ENCODE data around the gene MYH7. TPM values are rescaled to one million over a fixed set of nuclear protein-coding genes. Genes with fewer than 3 reads are reported as not detected.

MYH7 gene
- polyA plus RNA-seq, 1 experiment, result not detected

DNA sequence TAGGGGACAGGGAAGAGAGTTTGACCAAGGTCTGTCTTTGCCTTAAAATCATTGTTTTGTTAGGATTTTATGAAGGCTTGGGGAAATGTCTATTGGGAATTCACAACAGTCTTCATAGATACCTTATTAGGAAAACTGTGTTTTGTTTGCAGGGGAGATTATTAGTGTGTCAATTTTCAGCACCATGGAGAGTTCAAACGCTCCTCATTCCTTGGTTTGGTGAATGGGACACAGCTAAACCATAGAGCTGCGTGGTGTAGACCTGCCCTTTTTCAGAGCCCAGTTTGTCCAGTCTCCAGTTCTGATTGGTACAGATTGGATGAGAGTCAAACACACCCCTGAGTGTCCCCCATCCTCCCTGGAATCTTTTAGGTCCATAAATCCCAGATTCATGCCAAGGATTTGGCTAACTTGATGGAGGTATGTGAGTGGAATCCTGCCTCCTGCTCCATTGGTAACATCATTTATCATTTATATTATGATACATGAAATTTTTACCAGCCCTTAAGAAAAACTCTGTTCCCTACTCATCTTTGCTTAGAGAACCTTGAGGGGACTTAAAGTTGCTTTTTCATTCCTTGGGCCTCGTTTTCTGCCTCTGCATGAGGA lies 46.0 kb upstream of the MYH7 start:
- TF ChIP-seq, protein P1, sequence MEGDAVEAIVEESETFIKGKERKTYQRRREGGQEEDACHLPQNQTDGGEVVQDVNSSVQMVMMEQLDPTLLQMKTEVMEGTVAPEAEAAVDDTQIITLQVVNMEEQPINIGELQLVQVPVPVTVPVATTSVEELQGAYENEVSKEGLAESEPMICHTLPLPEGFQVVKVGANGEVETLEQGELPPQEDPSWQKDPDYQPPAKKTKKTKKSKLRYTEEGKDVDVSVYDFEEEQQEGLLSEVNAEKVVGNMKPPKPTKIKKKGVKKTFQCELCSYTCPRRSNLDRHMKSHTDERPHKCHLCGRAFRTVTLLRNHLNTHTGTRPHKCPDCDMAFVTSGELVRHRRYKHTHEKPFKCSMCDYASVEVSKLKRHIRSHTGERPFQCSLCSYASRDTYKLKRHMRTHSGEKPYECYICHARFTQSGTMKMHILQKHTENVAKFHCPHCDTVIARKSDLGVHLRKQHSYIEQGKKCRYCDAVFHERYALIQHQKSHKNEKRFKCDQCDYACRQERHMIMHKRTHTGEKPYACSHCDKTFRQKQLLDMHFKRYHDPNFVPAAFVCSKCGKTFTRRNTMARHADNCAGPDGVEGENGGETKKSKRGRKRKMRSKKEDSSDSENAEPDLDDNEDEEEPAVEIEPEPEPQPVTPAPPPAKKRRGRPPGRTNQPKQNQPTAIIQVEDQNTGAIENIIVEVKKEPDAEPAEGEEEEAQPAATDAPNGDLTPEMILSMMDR (IDR thresholded peaks at IDR 0.05; ENCODE audit: low read depth, low read length), result no peak
- Histone ChIP-seq H3K4me3 (ENCODE audit: low read depth, low read length) (no peak overlapping the region), H3K9me3 (ENCODE audit: control insufficient read depth, insufficient read depth, low read length) (no peaks in the 10 kb centered on the region), H3K27ac (ENCODE audit: low read depth, low read length) (no peak overlapping the region), H3K27me3 (ENCODE audit: control insufficient read depth, insufficient read depth, low read length) (no peaks in the 10 kb centered on the region)
- DNase-seq (ENCODE audit: low read depth, low spot score), result no peak
- POLR2A ChIA-PET, result no interaction called here
- CTCF ChIA-PET, result interaction anchor here (1.4 to 9.8 kb wide), 2 partner anchors 57 to 79 kb away, joined by 3 to 330 read pairs; partner anchors contain the start of gene THTPA

DNA sequence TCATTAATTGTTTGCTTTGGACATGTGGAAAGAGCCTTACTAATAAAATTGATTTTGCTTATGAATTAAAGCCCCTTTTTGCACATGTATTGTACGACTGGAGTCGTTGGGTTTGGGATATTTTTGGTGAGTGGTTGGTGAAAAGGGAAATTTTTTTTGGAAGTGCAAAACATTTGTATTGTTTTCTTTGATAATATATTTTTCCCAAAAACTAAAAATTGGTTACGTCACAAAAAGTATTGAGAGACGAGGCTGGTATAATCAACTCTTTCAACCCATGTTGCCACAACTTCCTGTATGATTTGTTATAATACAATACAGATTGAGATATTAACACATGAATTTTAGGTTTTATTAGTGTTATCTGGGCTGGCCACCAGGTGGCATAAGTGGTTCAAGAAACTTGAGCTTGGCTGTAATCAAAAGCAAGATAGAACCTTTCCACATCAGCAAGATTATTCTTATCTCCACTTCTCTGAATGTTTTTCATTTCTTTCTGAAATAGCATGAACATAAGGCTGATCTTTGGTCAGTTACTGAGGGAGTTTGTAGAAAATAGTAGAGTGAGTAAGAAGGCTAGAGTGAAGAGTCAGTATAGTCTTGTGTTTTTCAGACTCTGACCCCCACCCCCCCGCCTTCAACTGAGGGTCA lies 42.8 kb upstream of the MYH7 start:
- TF ChIP-seq, protein P1 (IDR thresholded peaks at IDR 0.05; ENCODE audit: low read depth, low read length), result peak; percentile 78
- Histone ChIP-seq H3K27me3 (ENCODE audit: control insufficient read depth, insufficient read depth, low read length) (no peaks in the 10 kb centered on the region), H3K4me3 (ENCODE audit: low read depth, low read length) (no peak overlapping the region), H3K27ac (ENCODE audit: low read depth, low read length) (no peak overlapping the region), H3K9me3 (ENCODE audit: control insufficient read depth, insufficient read depth, low read length) (no peaks in the 10 kb centered on the region)
- CTCF ChIA-PET, result interaction anchor here (0.6 to 9.8 kb wide), 31 partner anchors 8 to 453 kb away, joined by 3 to 330 read pairs (median 5); partner anchors contain the start of genes NGDN, THTPA and ZFHX2
- peak; percentile 37 for DNase-seq (ENCODE audit: low read depth, low spot score)
- POLR2A ChIA-PET, result interaction anchor here (1.0 to 1.9 kb wide), 2 partner anchors 77 to 83 kb away, joined by 3 to 5 read pairs; no protein-coding TSS in a partner anchor

DNA sequence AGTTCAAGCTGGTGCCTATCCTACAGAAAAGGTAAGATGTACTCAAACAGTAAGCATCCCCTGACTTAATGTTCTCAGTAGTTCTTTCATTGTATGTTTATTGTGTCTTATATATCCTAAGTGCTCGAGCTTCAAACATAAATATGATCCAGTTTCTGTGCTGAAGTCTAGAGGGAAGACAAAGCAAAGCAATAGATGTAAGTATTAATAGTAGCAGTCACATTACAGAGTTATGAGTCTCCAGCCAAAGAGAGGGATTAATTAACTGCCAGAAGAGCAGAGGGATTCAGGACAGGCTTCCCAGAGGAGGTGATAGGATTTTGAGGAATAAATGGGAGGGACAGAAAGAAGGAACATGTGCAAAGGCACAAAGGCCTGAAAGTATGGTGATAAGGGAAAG lies 35.5 kb upstream of the MYH7 start:
- H3K9me3 ChIP-seq (ENCODE audit: control insufficient read depth, insufficient read depth, low read length), result no peaks in the 10 kb centered on the region
- H3K4me3 ChIP-seq (ENCODE audit: low read depth, low read length), result no peak overlapping the region
- ChIA-PET CTCF (interaction anchor here (1.2 to 2.0 kb wide), 4 partner anchors 9 to 92 kb away, joined by 5 to 8 read pairs (median 6); no protein-coding TSS in a partner anchor), POLR2A (no interaction called here)
- DNase-seq (ENCODE audit: low read depth, low spot score), result no peak
- TF ChIP-seq, protein P1 (IDR thresholded peaks at IDR 0.05; ENCODE audit: low read depth, low read length), result no peak
- no peak overlapping the region for H3K27ac ChIP-seq (ENCODE audit: low read depth, low read length)
- no peaks in the 10 kb centered on the region for H3K27me3 ChIP-seq (ENCODE audit: control insufficient read depth, insufficient read depth, low read length)

DNA sequence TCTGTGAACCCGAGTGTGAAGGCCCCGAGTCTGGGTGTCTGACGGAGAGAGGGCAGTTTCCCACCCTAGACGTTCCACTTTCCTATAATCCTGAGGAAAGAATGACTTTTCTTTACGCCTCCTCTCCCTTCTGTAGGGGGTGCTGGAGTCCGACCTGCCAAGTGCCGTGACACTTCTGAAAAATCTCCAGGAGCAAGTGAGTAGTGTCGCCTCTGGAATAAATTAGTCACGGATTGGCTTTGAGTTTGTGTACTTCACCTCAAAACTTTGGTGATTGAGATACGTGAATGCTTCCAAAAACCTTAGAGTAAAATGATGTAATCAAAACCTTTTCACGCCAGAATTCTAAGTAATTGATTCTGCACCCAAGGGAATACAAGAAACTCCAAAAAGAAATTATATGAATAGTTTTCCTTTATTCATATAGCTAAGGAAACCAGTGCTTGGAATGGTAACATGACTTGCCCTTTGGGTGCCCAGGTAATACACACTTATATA lies 34.5 kb upstream of the MYH7 start:
- no peaks in the 10 kb centered on the region for H3K27me3 ChIP-seq (ENCODE audit: control insufficient read depth, insufficient read depth, low read length)
- H3K4me3 ChIP-seq (ENCODE audit: low read depth, low read length), result peak overlapping the region; percentile 99
- H3K27ac ChIP-seq (ENCODE audit: low read depth, low read length), result peak overlapping the region; percentile 81
- DNase-seq (ENCODE audit: low read depth, low spot score), result no peak
- H3K9me3 ChIP-seq (ENCODE audit: control insufficient read depth, insufficient read depth, low read length), result no peaks in the 10 kb centered on the region
- ChIA-PET POLR2A (no interaction called here), CTCF (interaction anchor here (1.2 to 2.0 kb wide), 4 partner anchors 9 to 93 kb away, joined by 5 to 10 read pairs (median 7); no protein-coding TSS in a partner anchor)
- TF ChIP-seq, protein P1 (IDR thresholded peaks at IDR 0.05; ENCODE audit: low read depth, low read length), result no peak

All from AG04450 (cell line).